Measurements from ENCODE around the gene OXTR.

DNA sequence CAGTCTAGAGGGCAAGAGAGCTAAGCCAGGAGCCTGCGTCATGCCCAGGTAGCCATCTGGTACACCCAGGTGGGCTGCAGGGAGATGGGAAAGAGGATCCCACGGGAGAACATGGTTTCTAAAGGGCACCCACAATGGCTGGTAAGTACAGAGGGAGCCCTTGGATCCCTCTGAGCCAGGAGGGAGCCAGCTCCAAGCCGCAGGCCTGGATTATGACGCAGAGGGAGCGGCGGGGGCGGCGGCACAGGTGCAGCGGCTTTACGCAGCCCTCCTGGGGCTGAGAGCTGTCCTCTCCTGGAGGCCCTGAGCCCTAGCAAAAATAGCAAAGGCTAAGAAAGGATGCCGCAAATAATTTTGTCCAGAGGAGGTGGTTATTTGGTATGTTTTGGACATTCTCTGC lies 33.0 kb downstream of the OXTR start:
- TF ChIP-seq, protein P1, sequence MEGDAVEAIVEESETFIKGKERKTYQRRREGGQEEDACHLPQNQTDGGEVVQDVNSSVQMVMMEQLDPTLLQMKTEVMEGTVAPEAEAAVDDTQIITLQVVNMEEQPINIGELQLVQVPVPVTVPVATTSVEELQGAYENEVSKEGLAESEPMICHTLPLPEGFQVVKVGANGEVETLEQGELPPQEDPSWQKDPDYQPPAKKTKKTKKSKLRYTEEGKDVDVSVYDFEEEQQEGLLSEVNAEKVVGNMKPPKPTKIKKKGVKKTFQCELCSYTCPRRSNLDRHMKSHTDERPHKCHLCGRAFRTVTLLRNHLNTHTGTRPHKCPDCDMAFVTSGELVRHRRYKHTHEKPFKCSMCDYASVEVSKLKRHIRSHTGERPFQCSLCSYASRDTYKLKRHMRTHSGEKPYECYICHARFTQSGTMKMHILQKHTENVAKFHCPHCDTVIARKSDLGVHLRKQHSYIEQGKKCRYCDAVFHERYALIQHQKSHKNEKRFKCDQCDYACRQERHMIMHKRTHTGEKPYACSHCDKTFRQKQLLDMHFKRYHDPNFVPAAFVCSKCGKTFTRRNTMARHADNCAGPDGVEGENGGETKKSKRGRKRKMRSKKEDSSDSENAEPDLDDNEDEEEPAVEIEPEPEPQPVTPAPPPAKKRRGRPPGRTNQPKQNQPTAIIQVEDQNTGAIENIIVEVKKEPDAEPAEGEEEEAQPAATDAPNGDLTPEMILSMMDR (IDR thresholded peaks at IDR 0.05; ENCODE audit: poor library complexity, severe bottlenecking), result no peak
- TF ChIP-seq EP300 (conservative IDR thresholded peaks at IDR 0.05; ENCODE audit: poor library complexity, severe bottlenecking) (no peak), POLR2AphosphoS5 (IDR thresholded peaks at IDR 0.05) (no peak), EZH2 (IDR thresholded peaks at IDR 0.05; ENCODE audit: borderline replicate concordance, insufficient read depth, low read length, poor library complexity, severe bottlenecking) (no peak)
